ENCODE data around the gene RPS6KA5. TPM values are rescaled to one million over a fixed set of nuclear protein-coding genes. Genes with fewer than 3 reads are reported as not detected.

Gene RPS6KA5
- total RNA-seq, 4 donors from 2014 or later, result 8.2 to 13.6 (median 10.2) TPM

GRCh38 chr14:90809530-90810312 is 250.7 kb downstream of the RPS6KA5 start:
- H3K4me3 ChIP-seq (ENCODE audit: low read depth, poor library complexity, severe bottlenecking), result no peak overlapping the region
- WGBS, 2 donors, result 89 to 95% methylated on average over 7 of the region's 7 CpGs
- TF ChIP-seq CTCF (IDR thresholded peaks at IDR 0.05), result no peak
- intact Hi-C loops (cut with DNase I; ENCODE audit: low total_unique reads), result no loop called here
- DNase-seq (ENCODE audit: low spot score in 2 of 2), result no peak

GRCh38 chr14:90808759-90809529 is 251.5 kb downstream of the RPS6KA5 start:
- DNase-seq (ENCODE audit: low spot score in 2 of 2), result no peak
- WGBS, 2 donors, result 92 to 93% methylated on average over 15 of the region's 15 CpGs
- no peak overlapping the region for H3K4me3 ChIP-seq (ENCODE audit: low read depth, poor library complexity, severe bottlenecking)
- intact Hi-C loops (cut with DNase I; ENCODE audit: low total_unique reads), result no loop called here
- TF ChIP-seq CTCF (IDR thresholded peaks at IDR 0.05) (no peak), POLR2A (IDR thresholded peaks at IDR 0.05) (no peak)

- intact Hi-C loops (cut with DNase I; ENCODE audit: low total_unique reads), result no loop called here
- H3K4me3 ChIP-seq (ENCODE audit: low read depth, poor library complexity, severe bottlenecking), result no peak overlapping the region
- TF ChIP-seq CTCF (IDR thresholded peaks at IDR 0.05), result no peak
- TF ChIP-seq POLR2A (IDR thresholded peaks at IDR 0.05), result no peak
- no peak for DNase-seq (ENCODE audit: low spot score in 2 of 2)
- WGBS, 2 donors, result 79 to 87% methylated on average over 5 to 6 of the region's 6 CpGs
Observed at GRCh38 chr14:90807060-90807459, 253.4 kb downstream of the RPS6KA5 start.

GRCh38 chr14:90805662-90806540 is 254.5 kb downstream of the RPS6KA5 start:
- intact Hi-C loops (cut with DNase I; ENCODE audit: low total_unique reads), result no loop called here
- DNase-seq (ENCODE audit: low spot score in 2 of 2), result no peak
- 66% methylated on average over 21 of the region's 21 CpGs for WGBS, 2 donors

GRCh38 chr14:90805084-90805391 is 255.4 kb downstream of the RPS6KA5 start:
- 96 to 97% methylated on average over 8 to 11 of the region's 13 CpGs for WGBS, 2 donors
- intact Hi-C loops (cut with DNase I; ENCODE audit: low total_unique reads), result no loop called here
- no peak overlapping the region for H3K4me3 ChIP-seq (ENCODE audit: low read depth, poor library complexity, severe bottlenecking)
- DNase-seq (ENCODE audit: low spot score in 2 of 2), result no peak
- TF ChIP-seq CTCF (IDR thresholded peaks at IDR 0.05) (no peak), POLR2A (IDR thresholded peaks at IDR 0.05) (no peak)

More at GRCh38 chr14:90805662-90806540, 254.5 kb downstream of the RPS6KA5 start:
- no peak overlapping the region for H3K4me3 ChIP-seq (ENCODE audit: low read depth, poor library complexity, severe bottlenecking)
- no peak for TF ChIP-seq CTCF (IDR thresholded peaks at IDR 0.05)
- no peak for TF ChIP-seq POLR2A (IDR thresholded peaks at IDR 0.05)
